H1 (cell line): ENCODE data around the gene ZNF568.

Experiments
- CBX8 ChIP-seq: fragments of 300-800, 300-1000 bp; sonication (generic); IDR thresholded peaks from 2 replicates; pipeline ENCODE4 v1.7.1; 2016; ENCODE audit warnings: low read depth, low read length, borderline replicate concordance
- EP300 ChIP-seq, 2 experiments: IDR thresholded peaks; 1 replicate in 1 of 2; 2 replicates in 1 of 2; pipeline ENCODE4 v1.6.1; 2011 to 2012; ENCODE audit warnings: low read depth in 2 of 2, low read length in 2 of 2, mild to moderate bottlenecking in 2 of 2, borderline replicate concordance in 1 of 2, inconsistent platforms in 1 of 2, moderate library complexity in 1 of 2
- SRF ChIP-seq: IDR thresholded peaks from 2 replicates; pipeline ENCODE4 v1.6.1; 2011; ENCODE audit warnings: mild to moderate bottlenecking, low read depth, low read length, moderate library complexity
- YY1 ChIP-seq: IDR thresholded peaks from 2 replicates; pipeline ENCODE4 v1.6.1; 2011; ENCODE audit warnings: low read depth, mild to moderate bottlenecking, low read length
- TF ChIP-seq, protein P1 (sequence below), 3 experiments: IDR thresholded peaks; 1 replicate in 2 of 3; 2 replicates in 1 of 3; pipeline versions ENCODE4 v1.5.1 to v1.6.1; 2011; ENCODE audit warnings: low read length in 3 of 3, mild to moderate bottlenecking in 3 of 3, inconsistent platforms in 2 of 3, low read depth in 1 of 3, moderate library complexity in 1 of 3; ENCODE audit not compliant: insufficient read depth in 1 of 3; ENCODE audit errors: control extremely low read depth in 1 of 3

- no peak for TF ChIP-seq CBX8
- TF ChIP-seq, protein P1, sequence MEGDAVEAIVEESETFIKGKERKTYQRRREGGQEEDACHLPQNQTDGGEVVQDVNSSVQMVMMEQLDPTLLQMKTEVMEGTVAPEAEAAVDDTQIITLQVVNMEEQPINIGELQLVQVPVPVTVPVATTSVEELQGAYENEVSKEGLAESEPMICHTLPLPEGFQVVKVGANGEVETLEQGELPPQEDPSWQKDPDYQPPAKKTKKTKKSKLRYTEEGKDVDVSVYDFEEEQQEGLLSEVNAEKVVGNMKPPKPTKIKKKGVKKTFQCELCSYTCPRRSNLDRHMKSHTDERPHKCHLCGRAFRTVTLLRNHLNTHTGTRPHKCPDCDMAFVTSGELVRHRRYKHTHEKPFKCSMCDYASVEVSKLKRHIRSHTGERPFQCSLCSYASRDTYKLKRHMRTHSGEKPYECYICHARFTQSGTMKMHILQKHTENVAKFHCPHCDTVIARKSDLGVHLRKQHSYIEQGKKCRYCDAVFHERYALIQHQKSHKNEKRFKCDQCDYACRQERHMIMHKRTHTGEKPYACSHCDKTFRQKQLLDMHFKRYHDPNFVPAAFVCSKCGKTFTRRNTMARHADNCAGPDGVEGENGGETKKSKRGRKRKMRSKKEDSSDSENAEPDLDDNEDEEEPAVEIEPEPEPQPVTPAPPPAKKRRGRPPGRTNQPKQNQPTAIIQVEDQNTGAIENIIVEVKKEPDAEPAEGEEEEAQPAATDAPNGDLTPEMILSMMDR (IDR thresholded peaks at IDR 0.05; ENCODE audit: control extremely low read depth in 1 of 3, insufficient read depth in 1 of 3, low read depth in 1 of 3, low read length in 3 of 3) = no peak
- no peak for TF ChIP-seq SRF
- no peak for TF ChIP-seq YY1
- no peak for TF ChIP-seq EP300 (IDR thresholded peaks at IDR 0.05; ENCODE audit: borderline replicate concordance in 1 of 2, low read depth in 2 of 2, low read length in 2 of 2)
Measured at GRCh38 chr19:36918090-36918489, 2.0 kb downstream of the ZNF568 start.
